HG02885 (cell line): ENCODE measurements around the gene CFAP65.

ENCODE experiments used
- ATAC-seq: cut with Tn5 transposase; IDR thresholded peaks from one replicate; pipeline ENCODE4 v1.9.1; 2021; ENCODE audit warnings: mild to moderate bottlenecking; ENCODE audit not compliant: unreplicated experiment, poor library complexity

Gene CFAP65

DNA sequence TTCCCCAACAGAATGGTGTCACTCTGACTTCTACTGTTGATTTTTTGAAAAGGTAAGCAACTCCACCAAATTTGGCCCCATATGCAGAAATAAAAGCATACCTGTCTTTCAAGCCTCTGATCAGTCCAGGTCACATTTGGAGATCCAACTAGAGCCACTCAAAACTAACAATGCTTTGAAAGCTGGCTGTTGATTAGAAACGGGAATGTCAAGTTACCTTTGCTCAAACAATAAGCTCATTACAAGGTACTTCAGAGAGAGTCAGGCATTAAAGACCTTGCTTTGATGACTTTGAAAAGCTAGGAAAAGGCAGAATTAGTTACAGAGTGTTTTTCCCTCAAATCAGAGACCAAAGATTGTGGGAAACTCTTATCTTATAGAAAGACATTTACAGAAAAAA, 24.2 kb upstream of the CFAP65 start:
- no peak for ATAC-seq

GRCh38 chr2:219062081-219062480, 20.8 kb upstream of the CFAP65 start:
- no peak for ATAC-seq

GRCh38 chr2:219060821-219061791, 19.8 kb upstream of the CFAP65 start, which contains the start of gene IHH:
IHH (minus strand) TSS chr2:219060921; CDS start chr2:219060467, 454 bp downstream.
- ATAC-seq, result no peak

DNA sequence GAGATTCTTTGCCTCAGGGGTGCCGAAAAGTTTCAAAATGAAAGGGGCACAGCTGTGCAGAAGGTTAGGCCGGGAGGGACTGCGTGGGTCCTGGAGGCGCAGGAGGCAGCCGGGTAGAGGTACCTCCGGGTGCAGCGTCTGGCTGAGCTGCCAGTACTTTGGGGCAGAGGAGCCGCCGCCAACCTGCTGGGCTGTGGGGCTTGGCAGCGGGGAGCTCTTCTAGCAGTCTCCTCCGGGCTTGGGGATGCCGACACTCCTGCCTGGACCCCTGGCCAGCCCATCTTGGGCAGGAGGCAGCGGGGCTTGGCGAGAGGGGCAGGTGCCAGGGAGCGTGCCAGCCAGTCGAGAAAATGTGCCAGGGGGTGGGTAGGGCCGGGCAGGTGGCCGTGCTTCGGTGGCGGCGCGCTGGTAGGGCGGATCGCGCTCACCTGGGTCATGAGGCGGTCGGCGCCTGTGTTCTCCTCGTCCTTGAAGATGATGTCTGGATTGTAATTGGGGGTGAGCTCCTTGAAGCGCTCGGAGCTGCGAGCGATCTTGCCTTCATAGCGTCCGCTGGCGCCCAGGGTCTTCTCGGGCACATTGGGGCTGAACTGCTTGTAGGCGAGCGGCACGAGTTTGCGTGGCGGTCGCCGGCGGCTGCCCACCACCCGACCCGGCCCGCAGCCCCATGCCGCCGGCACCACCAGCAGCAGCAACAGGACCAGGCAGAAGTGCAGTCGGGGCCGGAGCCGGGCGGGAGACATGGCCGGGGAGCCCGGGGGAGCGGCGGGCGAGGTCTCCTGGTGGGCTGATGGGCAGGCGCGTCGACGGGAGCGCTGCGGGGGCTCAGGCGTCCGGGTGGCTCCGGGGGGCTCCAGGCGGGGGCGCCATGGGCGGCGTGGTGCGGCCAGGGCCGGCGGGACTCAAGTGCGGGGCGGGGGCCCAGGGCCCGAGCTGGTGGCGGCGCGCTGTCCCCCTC, 18.7 kb upstream of the CFAP65 start:
- ATAC-seq, result no peak

DNA sequence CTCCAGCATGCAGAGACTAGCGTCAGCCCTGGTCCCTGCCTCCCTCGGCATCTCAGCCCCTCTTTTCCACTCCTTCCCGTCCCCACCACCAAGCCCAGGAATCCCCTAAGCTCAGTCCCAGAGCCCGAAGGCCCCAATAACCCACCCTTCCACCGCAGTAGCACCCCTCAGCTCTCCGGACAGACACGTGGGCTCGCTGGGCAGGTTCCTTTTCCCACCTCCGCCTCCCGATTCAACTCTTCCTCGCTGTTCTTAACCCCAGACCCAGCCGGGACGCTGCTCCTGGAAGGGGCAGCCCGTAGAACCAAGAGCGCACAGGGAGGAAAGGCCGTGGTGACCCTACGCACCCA, 18.0 kb upstream of the CFAP65 start:
- no peak for ATAC-seq

DNA sequence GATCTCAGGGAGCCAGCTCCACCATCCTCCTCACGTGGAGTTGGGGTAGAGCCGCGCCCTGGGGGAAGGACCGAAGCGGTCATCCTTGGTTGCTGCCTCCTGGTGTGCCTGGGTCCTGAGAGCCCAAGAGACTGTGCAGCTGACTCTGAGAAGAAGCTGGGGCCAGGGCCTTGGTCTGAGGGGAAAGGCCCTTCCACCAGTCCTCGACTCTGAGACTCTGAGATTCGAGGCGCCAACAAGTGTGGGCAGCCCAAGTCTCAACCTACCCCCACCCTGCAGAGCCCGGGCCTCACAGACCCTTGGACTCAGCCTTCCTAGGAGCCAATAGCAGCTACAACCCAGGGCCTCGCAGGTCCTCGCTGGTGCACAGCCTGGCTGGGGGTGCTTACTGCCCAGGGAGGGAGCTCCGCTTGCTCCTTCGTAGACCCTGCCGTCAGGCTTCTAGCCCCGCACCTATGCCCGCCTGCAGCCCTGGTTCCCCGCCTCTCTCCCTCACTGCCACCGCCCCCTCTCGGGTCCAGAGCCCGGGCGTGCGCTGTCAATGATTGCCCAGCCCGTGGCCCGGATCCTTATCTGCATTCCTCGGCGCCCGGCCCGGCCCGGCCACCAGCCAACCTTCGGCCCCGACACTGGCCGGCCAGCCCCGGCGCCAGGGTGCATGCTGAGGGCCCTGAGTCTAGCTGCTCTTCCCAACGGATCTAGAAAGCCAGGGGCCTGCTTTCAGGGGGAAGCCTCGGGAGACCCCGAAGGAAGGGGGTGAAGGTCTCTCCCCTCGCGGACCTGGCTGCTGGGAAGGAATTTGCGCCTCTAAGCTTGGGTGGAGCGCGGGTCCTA, 17.4 kb upstream of the CFAP65 start:
- no peak for ATAC-seq

DNA sequence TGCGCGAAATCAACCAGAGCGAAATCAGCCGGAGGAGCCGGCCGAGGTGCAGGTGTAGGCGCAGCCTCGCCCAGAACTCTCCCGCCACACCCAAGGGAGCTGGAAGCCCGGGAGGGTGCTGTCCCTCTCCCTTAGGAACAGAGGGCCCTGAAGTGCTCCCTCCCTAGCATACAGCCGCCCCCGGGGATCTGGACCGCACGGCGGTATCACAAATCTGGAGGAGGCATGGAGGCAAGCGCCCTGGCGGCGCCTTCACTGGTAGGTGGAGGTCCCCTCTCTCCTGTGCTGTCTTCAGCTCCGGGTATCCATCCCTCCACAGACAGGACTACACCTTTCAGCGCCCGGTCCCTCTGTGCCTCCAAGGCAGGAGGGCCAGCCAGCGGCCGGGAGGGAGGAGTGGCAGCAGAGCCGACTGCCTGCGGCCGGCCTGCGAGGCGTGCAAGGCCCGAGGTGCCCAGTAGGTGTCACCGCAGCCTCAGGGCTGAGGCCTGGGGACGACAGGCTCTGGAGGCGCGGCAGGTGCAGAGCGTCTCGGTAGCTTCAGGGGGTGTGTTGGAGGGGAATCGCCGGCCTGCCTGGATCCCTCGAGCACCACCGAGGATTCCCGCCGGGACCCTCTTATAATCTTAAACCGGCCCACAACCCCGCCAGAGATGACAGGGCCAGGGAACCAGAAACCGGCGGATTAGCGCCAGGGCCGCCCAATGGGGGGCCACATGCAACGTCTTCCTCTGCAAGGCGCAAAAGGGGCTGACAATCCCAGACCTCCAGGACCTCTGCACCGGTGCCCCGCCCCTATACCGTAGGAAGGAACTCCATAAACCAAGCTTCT, 16.6 kb upstream of the CFAP65 start:
- peak; percentile 91 for ATAC-seq

GRCh38 chr2:219056896-219057708, 15.8 kb upstream of the CFAP65 start:
- no peak for ATAC-seq

GRCh38 chr2:219056176-219056895, 15.0 kb upstream of the CFAP65 start:
- ATAC-seq, result no peak

DNA sequence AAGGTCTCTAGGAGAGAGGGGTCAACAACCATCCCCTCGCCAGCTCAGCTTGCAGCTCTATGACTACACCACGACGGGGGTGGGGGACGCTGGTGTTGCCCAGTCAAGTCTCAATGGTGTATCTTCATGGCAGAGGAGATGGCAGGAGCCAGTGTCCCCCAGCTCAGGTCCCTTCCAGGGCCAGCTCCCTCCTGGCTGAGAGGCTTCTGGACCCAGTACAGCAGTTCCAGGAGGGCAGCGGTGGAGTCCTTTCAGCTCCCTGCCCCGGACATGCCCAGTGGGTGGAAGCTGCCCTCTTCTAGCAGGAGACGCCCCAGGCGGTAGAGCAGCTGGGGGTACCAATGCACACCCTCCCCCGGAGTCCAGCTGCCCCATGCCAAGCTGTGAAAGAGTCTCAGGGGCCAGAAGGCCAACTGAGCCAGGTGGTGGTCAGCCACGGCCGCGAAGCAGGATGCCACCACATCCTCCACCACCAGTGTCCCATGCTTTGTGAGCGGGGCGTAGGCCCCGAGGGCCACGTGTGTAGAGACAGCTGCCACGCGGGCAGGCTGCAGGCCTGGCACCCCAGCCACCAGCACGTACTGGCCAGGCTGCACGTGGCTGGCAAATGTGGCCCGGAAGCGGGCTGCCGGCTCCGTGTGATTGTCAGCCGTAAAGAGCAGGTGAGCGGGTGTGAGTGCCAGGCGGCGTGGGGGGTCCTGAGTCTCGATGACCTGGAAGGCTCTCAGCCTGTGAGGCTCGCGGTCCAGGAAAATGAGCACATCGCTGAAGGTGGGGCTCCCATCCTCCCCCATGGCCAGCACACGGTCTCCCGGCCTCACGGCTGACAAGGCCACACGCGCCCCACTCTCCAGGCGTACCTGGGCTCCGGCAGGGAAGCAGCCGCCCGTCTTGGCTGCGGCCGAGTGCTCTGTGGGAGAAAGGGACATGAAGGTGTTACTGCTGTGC, 13.9 kb upstream of the CFAP65 start:
- ATAC-seq, result no peak

DNA sequence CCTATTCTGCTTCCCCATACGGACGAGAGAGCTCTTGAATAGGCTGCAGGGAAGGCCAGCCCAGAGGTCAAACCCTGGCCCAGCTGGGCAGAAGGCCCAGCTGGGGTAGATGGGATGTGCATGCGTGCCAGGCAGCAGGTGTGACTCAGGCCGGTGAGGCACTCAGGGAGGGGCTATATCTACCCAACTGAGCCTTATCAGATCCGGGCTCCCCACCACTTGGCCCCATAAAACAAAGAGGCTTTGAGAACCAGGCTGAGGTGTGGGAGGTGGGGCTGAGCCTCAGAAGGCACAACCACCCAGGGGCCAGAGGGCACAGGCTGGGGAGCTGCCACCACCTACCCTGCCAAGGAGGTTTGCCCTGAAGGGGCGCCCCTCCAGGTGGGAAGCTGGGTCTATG, 8.0 kb upstream of the CFAP65 start:
- ATAC-seq, result no peak

- ATAC-seq, result no peak
These were observed 4.7 kb upstream of the CFAP65 start for GRCh38 chr2:219045937-219046550.

DNA sequence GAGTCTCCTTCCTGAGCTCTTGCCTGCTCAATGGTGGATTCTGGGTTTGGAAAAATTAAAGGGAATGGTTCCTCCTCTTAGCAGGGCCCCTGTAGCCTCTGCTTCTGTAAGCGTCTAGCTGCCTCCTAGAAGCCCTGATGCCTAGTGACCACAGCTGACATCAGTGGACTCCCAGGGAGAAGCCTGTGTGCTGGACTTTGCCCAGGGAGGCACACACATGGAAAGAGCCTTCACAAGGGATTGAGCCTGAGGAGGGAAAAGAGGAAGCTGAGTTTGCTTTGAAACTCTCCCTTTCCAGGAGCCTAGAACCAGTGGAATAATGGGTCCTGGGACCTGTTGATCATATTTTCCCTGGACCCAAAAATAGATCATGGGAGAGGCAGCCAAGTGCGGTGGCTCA, 1.4 kb upstream of the CFAP65 start:
- ATAC-seq, result no peak

DNA sequence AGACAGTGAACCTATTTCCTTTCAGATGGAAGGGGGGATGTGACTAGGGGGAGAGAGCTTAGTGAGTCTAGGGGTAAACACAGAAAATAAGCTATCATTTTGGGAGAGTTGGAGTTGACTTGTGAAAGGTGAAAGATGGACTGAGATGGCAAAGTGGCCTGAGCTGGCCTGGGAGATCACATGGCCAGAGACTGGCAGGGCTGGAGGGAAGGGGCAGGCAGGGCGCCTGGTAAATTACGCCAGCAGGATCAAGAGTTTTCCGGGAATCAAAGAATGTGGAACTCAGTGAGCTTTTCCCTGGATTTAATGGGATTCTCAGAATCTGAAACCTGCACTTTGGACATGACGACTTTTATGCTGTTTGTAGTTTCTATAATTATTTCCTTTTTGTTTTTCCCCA, 841 bp upstream of the CFAP65 start:
- no peak for ATAC-seq

GRCh38 chr2:219038600-219038999, 2.7 kb downstream of the CFAP65 start:
- ATAC-seq, result no peak

DNA sequence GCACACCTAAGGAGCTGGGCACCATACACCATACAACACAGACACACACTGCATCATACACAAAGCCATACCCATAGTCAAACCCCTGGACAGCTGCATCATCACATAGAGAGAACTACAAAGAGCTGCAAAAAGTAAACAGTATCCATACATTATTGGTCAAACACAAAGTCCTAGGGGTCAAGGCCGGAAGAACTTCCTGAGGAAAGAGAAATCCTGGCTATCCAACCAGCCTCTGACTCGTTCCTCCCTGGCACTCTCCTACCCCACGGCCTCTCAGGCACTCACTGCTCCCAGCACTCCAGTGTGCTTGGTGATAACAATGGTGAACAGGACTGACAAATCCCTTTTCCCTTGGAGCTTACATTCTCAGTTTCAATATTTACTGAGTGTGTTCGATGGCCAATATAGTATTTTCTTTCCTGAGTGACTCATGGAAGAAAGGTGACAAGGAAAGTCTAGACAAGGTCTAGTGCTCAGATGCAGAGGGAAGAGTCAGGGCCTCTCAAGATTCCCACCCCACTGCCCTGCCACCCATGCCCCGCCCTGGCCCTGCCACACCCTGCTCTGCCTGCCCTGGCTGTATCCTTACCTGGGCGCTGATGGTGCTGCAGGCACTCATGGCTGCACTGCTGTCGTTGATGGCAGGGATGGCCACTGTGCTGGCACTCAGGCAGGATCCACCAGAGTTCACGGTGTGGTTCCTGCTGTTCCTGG, 3.4 kb downstream of the CFAP65 start:
- no peak for ATAC-seq
